ENCODE measurements around the gene ARFGAP1. TPM values are rescaled to one million over a fixed set of nuclear protein-coding genes. Genes with fewer than 3 reads are reported as not detected.

ARFGAP1 gene
- total and polyA plus RNA-seq, 2 of the 8 experiments (the other 6 are each of a cell fraction or from before 2014, with no cell fraction given): 93.7 to 100 TPM

DNA sequence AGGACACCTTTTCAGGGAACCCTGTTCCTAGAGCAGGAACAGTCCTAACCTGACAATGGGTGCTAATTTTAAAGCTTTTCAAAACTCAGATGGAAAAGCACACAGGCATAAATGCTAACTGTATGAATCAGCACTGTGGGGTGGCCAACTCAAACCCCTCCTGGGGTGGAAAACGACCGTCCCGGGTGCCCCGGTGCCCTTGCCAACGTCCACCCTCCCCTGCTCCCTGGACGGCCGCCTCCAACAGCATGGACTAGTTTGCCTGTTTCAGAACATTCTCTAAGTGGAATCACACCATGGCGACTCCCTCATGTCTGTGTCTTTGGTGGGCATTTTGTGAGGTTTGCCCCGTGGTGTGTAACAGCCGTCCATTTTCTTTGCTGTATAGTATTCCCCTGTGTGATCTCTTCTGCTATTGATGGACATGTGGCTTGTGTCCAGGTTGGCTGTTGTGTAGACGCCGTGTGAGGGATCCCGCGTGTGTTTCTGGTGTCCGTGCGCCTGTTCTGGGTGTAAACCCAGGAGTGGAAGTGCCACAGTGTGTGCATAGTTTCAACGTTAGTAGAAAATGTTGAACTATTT lies 26.2 kb downstream of the ARFGAP1 start:
- Histone ChIP-seq H3K56ac (replicated peaks; ENCODE audit: insufficient read length, low read depth, low read length) (no peak overlapping the region), H3K9ac (replicated peaks in 1 of 4; ENCODE audit: extremely low read depth in 1 of 4, low read depth in 3 of 4, low read length in 3 of 4) (no peak overlapping the region), H3K4me3 (ENCODE audit: extremely low read depth in 1 of 4, insufficient read depth in 2 of 4, low read depth in 3 of 4, low read length in 4 of 4) (no peak overlapping the region), H3K79me1 (ENCODE audit: low read depth, low read length) (no peaks in the 10 kb centered on the region), H2BK15ac (ENCODE audit: low read length) (no peak overlapping the region), H4K20me1 (replicated peaks in 1 of 2; ENCODE audit: control insufficient read depth in 1 of 2, insufficient read depth in 2 of 2, low read length in 2 of 2) (no peaks in the 10 kb centered on the region), H3K36me3 (ENCODE audit: control insufficient read depth in 2 of 4, insufficient read depth in 4 of 4, low read length in 3 of 4) (no peaks in the 10 kb centered on the region), H4K8ac (ENCODE audit: extremely low read depth, insufficient read depth, low read length) (no peak overlapping the region), H3K4ac (replicated peaks; ENCODE audit: insufficient read length, low read depth, low read length) (no peak overlapping the region), H2BK120ac (replicated peaks; ENCODE audit: low read depth, low read length) (no peak overlapping the region), H2BK5ac (ENCODE audit: low read depth, low read length) (no peak overlapping the region), H4K91ac (replicated peaks; ENCODE audit: insufficient read length, low read length) (no peak overlapping the region), H3K23me2 (ENCODE audit: low read depth, low read length) (peaks cover 3% of the 10 kb centered on the region; the same call in 1 of the 2 replicates), H3K27ac (ENCODE audit: low read depth, low read length) (no peak overlapping the region), H3K23ac (ENCODE audit: insufficient read length) (no peak overlapping the region), H3K27me3 (replicated peaks in 1 of 4; ENCODE audit: control insufficient read depth in 3 of 4, extremely low read depth in 1 of 4, insufficient read depth in 3 of 4, low read length in 3 of 4) (peaks cover 0 to 9% (median 4%) of the 10 kb centered on the region in 4 experiments; a peak in 3 of 7 replicates), H3K4me2 (ENCODE audit: insufficient read depth in 1 of 2, low read depth in 2 of 2, low read length in 2 of 2) (no peak overlapping the region), H3K14ac (ENCODE audit: insufficient read length) (no peak overlapping the region), H2AFZ (ENCODE audit: low read length) (no peak overlapping the region), H3K79me2 (ENCODE audit: control insufficient read depth in 1 of 2, insufficient read depth in 2 of 2, low read length in 2 of 2) (no peaks in the 10 kb centered on the region), H2BK12ac (ENCODE audit: low read depth, low read length) (no peak overlapping the region), H3K18ac (ENCODE audit: extremely low read depth, low read length) (no peak overlapping the region; the same call in 1 of the 2 replicates), H4K5ac (ENCODE audit: insufficient read length, low read depth, low read length) (no peak overlapping the region), H2AK5ac (ENCODE audit: low read depth, low read length) (no peak overlapping the region), H3K9me3 (ENCODE audit: insufficient read depth in 2 of 2, low read depth in 1 of 2, low read length in 1 of 2) (no peaks in the 10 kb centered on the region), H3K4me1 (replicated peaks in 1 of 4; ENCODE audit: control insufficient read depth in 3 of 4, insufficient read depth in 4 of 4, low read length in 3 of 4) (peaks cover 0 to 21% (median 19%) of the 10 kb centered on the region in 4 experiments; a peak in 6 of 7 replicates), H2BK20ac (ENCODE audit: low read length) (no peak overlapping the region)
- ChIA-PET POLR2A (ENCODE audit: partially characterized antibody) (interaction anchor here (1.0 kb wide), 1 partner anchor 26 kb away, joined by 3 read pairs; no protein-coding TSS in a partner anchor), CTCF (ENCODE audit: partially characterized antibody) (interaction anchor here (1.0 to 7.5 kb wide), 5 partner anchors 11 to 83 kb away, joined by 3 to 61 read pairs (median 5); no protein-coding TSS in a partner anchor)
- FAIRE-seq (no peak), DNase-seq (ENCODE audit: low read depth in 1 of 2, low spot score in 2 of 2) (no peak)
- peak; percentile 46; the same call in 1 of the 2 replicates for TF ChIP-seq KDM1A (IDR thresholded peaks at IDR 0.05; ENCODE audit: borderline replicate concordance, low read length)
- no peak for TF ChIP-seq EP300 (IDR thresholded peaks at IDR 0.05; ENCODE audit: borderline replicate concordance in 1 of 2, low read depth in 2 of 2, low read length in 2 of 2)
- no peak for TF ChIP-seq NRF1 (IDR thresholded peaks at IDR 0.05; ENCODE audit: low read depth, low read length)
- no peak for TF ChIP-seq CHD2 (IDR thresholded peaks at IDR 0.05; ENCODE audit: low read length)
- WGBS, 2 experiments (ENCODE audit: extremely low coverage in 1 of 2, insufficient coverage in 1 of 2, insufficient read length in 1 of 2, insufficient replicate concordance in 2 of 2, low coverage in 1 of 2, low lambda C conversion rate in 2 of 2, missing lambda C conversion rate in 1 of 2): 87% methylated on average over 17 of the region's 17 CpGs; no CpG with 5 or more reads in 1 of the 2 experiments
